Activated CD4-positive, alpha-beta T cell treated with anti-CD3 and anti-CD28 coated beads for 1 hour (primary cell): ENCODE data around the gene DOK7.

Source experiments
- DNase-seq: peaks from one replicate; pipeline ENCODE4 v3.0.0-alpha.2; 2020

DOK7 gene

DNA sequence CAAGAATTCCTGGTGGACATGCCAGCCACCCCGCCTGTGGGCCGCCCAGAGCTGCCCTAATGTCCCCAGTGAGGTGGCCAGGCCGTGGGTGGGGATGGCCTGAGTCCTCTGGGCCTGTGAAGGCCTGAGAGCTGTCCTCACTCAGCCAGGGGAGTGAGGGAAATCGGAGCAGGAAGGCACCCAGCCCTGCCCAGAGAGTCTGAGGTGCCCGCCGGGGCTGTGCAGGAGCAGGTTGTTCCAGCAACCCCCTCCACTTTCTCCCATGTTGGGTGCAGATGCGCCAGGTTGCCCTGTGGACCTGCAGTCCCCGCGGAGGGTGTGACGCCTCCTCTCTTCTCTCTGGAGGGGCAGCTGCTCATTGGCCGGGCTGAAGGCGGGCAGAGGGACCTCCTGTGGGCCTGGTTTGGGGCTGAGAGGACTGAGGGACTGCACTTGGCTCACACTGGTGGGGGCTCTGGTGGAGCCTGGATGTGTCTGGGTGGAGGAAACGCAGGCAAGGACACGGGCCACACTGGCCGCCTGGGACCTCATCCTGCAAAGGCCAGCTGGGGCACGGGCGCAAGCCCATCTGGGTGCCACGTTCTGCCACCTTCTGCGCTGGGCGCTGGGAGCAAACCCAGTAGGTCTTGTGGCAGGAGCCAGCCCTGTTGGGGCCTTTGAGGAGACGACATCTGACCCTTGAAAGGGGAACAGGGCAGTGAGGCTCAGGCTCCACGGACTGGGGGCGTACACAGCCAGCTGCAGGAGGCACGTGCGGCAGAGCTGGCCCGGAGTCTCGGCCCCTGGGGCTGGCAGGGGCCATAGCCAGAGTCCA is 14.0 kb downstream of the DOK7 start:
- no peak for DNase-seq

DNA sequence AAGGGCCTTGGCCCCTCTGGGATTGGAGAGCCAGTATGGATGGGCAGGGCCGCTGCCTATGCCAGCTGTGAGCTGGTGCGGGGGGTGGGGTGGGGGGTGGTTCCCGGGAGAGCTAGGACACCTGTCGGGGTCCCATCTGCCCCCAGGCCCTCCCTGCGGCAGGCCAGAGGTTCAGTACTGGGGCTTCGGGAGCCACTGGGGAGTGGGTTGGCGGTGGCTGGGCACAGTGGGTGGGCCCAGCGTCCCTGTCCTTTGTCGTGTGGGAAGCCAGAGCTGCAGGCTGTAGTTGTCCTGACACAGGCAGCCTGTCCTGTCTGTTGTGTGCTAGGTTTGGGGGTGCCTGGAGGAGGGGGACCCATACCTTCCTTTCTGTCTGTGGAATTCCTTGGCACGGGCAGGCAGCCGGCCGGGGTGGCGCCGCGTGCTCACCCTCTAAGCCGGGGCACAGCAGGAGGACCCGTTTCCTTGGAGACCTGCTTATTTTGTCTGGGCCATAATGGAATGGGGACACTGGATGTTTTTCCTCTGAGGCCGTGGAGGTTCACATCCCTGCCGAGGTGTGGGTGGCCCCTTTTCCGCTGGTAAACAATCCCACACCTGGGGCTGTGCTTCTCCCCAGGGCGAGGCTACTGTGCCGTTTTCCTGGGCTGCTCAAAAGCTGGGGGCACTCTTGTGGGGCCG is 14.8 kb downstream of the DOK7 start:
- DNase-seq, result no peak

DNA sequence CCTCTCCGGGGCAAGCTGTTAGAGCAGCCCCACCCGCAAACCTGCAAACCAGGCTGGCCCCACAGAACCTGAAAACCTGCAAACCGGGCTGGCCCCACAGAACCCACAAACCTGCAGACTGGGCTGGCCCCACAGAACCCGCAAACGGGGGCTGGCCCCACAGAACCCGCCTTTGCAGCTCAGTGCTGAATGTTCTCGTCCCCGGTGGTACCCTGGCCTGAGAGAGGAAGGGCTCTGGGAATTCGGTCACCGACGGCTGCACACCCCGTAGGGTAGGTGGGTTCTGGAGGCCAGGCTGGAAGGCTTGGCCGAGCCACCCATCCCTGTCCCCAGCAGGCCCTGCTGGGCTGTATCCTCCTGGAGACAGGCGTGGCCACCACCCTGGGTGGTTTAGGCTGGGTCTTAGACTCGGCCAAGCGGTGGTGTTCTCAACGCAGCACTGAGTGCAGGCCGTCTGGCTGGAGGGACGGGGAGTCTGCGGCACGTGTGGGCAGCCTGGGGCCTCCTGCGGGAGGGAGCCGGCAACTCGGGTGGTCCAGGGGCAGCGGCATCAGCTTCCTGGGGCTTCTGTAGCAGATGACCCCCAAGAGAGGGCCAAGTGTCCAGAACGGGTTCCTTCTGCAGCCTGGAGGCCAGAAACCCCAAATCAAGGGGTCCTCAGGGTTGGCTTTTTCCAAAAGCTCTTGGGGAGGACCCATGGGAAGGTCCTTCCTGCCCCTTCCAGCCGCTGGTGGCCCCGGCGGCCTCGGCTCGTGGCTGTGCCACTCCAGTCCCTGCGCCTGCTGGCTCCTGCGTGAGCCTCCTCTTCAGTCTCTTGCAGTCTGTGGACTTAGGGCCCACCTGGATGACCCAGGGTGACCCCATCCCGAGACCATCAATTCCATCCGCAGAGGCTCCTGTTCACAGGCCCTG is 15.6 kb downstream of the DOK7 start:
- no peak for DNase-seq

DNA sequence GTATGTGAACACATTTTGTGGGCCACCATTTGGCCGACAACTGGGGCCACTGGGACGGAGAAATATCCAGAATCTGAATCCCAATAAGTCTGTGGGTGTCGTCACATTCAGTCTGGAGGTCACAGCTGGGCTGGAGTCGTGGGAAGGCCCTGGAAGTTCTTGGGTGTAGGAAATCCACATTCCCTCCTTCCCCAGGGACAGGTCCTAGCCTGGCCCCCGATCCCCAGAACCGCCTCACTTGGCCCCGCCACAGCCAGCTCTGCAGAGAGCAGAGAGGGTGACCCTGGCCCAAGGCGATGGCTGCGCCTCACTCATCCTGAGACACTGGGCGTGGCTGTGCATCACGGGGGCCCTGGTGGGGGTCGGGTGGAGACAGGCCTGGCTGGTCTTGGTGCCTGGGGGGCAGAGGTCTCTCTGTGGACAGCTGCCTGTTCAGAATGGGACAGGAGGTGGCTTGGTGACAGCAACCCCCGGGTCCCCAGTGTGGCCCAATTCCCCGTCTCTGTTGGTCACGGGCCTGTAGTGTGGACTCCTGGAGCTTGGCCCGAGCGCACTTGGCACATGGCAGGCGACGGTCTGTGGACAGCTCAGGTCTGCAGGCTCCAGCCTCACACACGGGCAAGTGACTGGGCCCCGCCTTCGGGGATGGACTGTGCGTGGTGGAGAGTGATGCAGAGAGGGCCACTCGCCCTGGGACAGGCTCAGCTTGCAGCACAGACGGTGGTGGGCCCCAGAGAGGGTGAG is 16.4 kb downstream of the DOK7 start:
- no peak for DNase-seq

DNA sequence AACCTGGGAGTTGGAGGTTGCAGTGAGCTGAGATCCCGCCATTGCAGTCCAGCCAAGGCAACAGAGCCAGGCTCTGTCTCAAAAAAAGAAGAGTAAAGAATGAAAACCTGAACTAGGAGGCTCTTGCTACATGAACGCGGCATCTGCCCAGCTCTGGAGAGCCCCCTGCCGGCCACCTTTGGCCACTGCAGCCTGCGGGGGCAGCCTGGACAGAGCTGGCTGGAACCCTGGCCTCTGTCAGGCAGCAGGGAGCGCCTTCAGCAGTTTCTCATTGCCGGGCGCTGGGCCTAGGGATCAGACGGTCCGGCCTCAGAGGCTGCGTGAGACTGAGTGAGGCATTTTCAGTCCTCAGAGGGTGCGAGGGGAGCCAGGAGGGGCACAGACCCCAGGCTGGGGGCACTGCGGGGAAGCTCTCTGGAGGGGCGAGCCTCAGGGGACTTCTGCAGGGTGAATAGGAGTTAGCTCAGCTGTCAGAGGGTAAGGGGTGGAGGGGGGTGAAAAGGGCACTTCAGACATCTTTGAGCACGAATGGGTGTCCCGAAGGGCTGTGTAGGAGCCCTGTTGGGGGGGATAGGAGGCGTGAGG is 17.5 kb downstream of the DOK7 start:
- DNase-seq, result peak; percentile 53

DNA sequence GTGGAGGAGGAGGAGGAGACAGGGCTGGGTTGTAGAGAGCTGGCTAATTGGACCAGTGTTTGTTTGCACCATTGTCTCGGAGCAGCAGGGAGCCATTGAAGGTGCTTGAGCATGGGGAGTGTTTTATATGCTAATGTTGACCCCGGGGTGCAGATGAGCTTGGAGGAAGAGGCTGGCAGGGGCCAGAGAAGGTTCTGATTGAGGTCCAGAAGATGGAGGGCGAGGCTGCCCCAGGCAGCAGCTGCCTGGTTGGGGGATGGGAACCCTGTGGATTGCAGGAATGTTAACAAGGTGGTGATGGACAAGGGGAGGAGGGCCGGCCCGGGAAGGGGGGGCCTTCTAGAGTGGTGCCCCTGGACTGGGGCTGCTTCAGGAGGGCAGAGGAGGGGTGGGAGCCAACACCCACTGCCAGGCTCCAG is 18.0 kb downstream of the DOK7 start:
- DNase-seq, result no peak

DNA sequence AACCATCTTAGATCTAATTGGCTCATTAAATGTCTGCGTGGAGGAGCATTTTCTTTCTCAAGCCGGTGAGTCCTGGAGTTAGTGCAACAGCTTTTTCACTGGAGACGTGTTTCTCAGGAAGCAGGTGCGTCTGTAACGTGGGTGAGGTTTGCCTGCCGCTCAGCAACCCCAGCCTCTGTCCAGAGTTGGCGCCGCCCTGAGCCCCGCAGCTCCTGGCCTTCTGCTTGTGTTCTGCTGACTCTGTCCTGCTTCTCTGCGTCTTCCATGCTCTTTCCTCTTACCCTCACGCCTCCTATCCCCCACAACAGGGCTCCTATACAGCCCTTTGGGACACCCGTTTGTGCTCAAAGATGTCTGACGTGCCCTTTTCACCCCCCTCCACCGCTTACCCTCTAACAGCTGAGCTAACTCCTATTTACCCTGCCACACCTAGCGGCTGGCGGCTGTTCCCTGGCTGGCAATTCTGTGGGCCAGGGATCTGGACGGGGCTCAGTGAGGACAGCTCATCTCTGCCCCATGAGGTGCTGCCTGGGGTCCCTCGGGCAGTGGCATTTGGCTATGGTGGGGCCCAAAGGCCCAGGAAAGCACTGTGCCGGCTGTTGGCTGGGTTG is 18.8 kb downstream of the DOK7 start:
- DNase-seq, result no peak

DNA sequence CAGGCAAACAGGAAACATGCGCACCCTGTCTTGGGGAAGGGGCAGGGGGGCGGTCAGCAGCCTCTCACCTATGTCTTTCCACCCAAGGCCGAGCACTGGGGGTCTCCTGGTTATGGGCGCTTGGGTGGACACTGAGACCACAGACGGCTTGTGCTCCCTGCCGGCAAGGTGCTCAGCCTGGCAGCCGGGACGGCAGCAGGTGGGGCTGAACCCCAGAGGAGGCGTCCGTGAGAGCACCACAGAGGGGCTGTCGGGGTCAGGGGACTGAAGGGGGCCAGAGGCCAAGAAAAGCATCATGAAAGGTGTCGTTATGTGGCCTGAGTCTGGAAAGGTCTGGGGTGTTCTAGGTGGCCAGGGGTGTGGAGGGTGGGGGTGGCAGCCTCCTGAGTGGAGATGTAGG is 19.6 kb downstream of the DOK7 start:
- DNase-seq, result no peak

DNA sequence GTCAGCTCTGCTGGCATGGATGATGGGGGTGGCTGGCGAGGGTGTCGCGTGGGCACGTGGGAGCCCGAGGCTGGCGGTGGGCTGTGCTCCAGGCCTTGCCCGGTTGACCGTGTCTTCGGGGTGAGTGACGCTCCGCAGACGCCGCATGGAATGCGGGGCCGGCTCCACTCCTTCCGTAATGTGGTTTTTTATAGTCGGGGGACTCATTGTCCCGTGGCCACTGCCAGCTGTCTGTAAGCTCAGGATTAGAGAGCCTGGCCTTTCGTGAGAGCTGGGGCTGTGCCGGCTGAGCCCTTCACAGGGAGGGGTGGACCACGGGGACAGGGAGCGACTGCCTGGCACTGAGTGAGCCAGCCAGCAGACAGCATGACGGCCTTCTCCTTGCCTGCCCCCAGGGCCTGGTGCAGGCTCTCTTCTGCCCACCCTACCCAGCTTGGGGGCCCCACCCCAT is 20.4 kb downstream of the DOK7 start:
- DNase-seq, result no peak

DNA sequence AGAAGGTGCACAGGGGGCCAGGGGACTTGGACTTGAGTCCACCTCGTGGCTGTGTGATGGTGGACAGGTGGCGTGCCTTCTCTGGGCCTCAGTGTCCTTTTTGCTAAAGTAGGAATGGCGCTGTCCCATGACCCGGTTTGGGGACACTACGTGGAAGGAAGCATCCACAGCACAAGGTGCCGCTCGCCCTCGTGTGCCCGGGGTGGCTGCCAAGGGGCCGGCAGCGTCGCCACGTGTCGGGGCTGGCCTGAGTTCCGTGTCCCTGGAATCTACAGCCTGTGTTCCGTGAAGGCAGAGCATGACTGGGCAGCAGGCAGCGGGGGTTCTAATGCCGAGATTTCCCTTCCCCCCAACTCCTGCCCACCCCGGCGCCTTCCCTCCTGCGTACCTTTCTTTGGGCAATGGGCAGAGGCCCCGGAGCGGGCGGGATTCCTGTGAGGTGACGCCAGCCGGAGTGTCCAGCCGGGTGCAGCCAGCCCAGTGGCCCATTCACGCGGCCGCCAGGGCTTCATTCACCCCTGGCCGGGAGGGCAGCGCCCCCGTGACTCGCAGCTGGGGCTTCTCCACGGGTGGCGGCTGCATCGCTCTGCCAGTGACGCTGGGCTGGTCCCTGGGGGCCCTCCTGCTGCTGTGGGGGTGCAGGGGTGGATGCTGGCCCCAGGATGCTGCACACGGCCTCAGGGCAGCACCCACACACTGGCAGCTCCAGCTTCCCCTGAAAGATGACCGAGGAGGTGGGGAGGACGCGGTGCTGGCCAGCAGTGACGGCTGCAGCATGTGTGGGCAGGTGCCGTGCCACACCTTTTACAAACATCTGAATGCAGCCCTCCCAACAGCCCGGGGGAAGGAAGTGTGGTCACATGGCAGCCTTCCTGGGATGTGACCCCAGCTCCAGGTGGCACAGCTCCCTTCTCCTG is 21.2 kb downstream of the DOK7 start:
- no peak for DNase-seq

DNA sequence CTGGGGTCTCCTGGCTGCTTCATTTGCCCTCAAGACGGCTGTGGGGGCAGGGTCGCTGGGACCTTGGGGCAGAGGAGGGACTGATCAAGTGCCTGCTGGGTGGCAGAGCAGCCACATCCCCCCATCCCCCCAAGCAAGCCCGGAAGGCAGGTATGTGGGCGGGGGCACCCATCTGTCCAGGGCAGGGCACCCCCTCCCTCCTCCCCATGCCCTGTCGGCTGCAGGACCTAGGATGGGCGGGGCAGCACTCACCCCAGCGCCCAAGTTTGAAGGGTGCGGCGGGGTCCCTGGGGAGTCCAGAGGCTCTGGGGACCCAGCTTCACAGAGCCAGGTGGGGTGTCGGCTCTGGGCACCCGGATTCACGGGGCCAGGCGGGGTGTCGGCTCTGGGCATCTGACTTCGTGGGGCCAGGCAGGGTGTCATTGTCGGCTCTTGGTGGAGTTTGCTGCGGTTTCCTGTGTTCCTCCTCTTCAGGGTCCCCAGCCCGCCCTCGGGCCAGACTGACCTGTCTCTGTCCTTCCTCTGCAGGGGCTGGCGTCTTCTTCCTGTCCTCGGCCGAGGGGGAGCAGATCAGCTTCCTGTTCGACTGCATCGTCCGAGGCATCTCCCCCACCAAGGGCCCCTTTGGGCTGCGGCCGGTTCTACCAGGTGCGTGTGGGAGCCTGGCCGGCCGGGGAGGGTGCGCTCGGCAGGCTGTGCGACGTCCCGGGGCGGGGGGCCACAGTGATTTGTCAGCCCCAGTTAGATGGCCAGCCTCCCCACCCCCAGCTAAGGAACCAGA is 22.1 kb downstream of the DOK7 start:
- DNase-seq, result no peak

DNA sequence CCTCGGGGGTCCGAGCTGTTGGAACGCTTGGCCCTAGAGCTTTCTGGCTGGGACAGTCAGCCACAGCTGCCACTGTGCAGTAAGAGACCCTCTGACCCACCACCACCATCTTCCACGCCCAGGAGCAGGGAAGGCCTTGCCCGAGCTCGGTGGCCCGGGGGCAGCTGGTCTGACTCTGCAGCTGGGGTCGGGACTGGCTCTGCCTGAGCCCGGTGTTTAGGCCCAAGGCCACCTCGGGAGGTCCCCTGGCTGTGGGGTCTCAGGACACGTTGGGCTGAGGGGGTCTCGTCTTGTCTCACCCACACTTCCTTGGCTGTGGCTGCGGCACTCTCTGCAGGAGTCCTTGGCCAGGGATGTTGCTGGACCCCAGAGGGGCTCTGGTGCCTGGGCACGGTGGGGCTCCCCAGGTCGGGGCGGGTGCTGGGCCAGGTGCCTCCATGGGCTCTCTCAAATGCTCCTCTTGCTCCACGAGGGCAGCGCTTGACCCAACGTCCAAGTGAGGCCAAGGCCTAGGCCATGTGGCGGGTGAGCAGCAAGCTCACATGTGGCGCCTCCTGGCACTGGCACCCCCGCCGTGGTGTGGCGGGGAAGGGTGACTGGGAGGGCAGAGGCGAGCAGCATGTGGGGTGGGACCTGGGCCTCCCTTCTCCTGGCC is 22.9 kb downstream of the DOK7 start:
- no peak for DNase-seq

DNA sequence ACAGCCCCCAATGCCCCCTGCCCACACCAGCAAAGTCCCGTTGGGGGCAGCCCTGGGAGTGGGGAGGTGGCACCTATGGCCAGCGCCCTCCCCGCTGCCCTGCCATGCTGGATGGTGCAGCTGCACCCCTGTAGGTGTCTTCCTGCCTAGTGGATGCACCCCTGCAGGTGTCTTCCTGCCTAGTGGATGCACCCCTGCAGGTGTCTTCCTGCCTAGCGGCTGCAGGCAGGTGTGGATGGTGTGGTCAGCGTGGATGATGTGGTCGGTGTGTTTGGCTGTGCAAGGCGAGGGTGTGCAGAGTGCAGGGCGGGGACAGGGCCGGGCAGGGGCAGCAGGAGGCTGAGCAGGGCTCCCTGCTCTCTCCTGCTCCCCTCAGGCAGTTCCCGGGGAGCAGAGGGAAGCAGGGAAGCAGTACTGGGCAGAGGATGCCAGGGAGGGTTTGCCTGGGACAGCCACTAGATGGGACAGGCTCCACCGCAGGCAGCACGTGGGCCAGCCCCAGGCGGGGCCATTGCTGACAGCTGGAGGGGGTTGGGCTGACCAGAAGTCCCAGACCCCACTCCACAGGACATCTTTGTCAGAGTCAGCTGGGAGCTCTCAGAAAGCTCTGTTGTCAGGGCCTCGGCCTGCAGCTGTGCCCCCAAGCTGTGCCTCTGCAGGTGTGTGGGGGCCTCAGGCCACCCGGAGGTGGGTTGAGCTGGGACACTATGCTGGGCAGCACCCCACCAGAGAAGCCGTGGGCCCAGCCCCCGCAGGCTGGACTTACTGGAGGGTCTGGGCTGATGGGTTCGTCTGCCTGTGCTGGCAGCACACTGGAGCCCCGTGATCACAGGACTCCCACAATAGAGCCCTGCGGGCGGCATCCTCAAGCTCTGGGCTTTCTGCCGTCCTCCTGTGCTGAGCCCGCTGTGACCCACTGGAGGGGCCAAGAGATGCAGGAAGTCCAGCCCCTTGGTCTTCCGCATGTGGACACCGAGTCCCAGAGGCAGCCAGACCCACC is 23.7 kb downstream of the DOK7 start:
- DNase-seq, result no peak

DNA sequence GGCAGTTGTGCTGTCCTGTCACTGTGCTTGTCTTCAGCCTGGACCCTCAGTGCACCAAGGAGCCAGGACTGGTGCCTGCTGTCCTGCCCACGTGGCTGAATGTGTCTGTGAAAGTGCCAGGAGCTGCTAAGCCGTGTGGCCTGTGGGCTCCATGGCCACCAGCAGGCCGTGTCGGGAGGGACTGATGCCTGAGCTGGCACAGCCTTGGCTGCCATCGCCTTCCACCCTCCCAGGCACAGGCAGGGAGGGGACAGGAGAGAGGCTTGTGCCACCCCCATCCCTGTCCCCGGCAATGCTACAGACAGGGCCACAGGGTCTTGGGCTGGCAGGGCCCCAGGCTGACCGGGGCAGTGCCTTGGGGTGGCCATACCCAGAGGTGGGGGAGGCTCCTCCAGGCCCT is 24.8 kb downstream of the DOK7 start:
- no peak for DNase-seq

DNA sequence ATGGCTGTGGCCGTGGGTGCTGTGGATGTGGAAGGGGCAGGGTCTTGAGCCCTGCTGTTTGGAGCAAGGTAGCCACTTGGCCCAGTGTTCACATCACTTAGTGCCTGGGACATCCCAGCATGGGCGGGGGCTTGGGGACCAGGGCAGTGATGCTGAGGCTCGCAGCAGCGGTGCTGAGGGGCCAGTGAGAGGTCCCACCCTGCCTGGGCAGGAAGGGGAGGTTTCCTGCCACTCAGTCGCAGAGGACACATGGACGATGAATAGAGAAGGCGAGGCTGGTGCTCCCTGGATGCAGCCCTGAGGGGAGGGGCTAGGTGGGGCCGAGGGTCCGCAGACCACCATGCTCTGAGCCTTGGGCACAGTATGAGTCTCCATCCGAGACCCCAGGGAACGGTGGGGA is 25.7 kb downstream of the DOK7 start:
- no peak for DNase-seq

DNA sequence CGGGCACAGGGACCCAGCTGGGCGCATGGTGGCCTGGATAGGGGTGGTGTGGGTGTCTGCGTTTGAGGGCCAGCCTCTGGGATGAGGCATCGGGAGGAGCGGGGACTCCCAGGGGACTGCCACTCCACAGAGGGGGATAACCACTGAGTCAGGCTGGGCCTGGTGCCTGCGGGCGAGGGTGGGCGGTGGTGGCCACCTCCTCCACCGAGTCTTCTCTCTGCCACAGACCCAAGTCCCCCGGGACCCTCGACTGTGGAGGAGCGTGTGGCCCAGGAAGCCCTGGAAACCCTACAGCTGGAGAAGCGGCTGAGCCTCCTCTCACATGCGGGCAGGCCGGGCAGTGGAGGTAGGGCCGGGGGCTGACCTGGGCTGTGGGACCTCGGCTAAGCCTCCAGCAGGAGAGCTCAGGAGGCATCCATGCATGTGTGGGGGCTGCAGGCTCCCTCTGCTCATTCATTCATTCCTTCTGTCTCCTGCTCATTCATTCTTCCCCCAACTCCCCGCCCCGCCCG is 26.4 kb downstream of the DOK7 start:
- no peak for DNase-seq

DNA sequence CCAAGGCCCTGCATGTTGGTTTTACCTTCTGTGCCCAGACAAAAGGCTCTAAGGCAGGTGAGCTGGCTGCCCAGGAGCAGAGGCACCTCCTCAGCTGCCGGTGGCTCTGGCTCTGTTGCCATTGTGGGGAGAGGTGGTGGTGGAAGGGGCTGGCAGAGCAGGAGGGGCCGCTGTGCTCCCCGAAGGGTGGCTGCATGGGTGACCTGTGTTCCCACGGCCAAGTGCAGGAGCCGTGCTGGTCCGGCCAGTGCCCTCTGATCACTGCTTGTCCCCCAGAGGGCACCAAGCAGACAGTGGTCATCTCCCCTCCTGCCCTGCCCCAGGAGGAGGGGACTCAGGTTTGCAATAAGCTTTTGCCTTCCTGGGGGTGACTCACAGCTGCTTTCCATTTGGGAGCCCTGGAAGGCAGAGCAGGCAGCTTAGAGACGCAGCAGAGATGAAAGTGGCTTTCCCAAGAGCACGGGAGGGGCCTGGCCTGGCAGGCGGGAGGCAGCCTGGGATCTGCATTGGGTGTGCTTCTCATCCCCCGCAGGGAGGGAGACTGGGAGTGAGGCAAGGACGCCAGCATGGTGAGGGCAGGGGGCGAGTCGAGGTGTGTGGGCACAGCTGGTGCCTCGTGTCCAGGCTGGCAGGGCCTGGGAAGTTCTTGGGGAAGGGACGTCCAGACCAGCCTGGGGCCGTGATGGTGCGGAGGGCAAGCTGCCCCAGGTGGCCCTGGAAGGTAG is 28.7 kb downstream of the DOK7 start:
- no peak for DNase-seq
